Left lobe of liver (tissue), 2 donors: ENCODE measurements around the gene ABCG1. TPM values are rescaled to one million over a fixed set of nuclear protein-coding genes. Genes with fewer than 3 reads are reported as not detected.

Experiments
- ATAC-seq: fragments of 200-7000 bp; cut with Tn5 transposase; one replicate; pipeline ENCODE4 v1.9.1; 2020; ENCODE audit warnings: mild to moderate bottlenecking, moderate library complexity
- DNase-seq: peaks from one replicate; pipeline ENCODE4 v3.0.0-alpha.2; 2020; ENCODE audit warnings: low spot score
- total RNA-seq: library from RNA; stranded (reverse); gene quantifications from one replicate; pipeline ENCODE4 v1.2.1, GENCODE V29; 2021
- donor health status: DM: no; HTN: no; CAD: no; lungs with moderate emphysema.
- donor health status: DM: no; HTN: yes; CAD: no.

Gene ABCG1
- total RNA-seq, 1 donor from 2014 or later = 4.7 TPM

DNA sequence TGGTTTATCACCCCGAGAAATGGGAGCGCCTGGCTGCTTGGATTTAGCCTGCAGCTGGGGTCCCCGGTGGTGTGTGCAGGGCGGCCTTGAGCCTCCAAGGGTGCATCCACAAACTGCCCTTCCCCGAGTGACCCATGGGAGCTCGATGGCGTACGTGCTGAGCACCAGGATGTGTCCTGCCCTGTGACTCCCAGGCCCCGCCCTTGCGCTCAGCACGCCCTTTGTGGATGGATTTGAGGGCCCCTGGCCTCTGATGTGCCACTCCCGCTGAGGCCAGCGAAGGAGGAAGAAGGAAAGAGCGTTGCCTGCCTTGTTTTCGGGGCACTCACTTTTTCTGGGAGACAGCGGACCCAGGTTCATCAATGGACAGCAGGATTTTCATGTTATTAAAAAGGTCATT, 98.0 kb downstream of the ABCG1 start:
- DNase-seq (no peak), ATAC-seq (no peak)

DNA sequence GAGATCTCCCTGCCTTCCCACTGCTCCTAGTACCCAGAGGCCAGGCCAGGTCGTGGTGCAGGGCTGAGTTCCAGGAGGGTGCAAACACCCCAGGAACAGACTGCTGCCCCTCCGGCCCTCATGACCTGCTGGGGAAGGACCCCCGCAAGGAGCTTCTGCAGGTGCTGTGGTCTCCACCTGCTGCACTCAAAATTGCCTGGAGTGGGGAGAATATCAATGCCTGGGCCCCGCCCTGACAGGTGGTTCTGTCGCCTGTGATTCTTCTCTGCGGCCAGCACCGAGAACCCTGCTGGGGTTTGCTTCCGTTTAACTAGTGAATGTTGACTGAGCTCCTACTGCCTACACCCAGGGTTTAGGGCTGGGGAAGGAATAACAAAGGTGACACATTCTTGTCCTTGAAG, 98.4 kb downstream of the ABCG1 start:
- DNase-seq = no peak

DNA sequence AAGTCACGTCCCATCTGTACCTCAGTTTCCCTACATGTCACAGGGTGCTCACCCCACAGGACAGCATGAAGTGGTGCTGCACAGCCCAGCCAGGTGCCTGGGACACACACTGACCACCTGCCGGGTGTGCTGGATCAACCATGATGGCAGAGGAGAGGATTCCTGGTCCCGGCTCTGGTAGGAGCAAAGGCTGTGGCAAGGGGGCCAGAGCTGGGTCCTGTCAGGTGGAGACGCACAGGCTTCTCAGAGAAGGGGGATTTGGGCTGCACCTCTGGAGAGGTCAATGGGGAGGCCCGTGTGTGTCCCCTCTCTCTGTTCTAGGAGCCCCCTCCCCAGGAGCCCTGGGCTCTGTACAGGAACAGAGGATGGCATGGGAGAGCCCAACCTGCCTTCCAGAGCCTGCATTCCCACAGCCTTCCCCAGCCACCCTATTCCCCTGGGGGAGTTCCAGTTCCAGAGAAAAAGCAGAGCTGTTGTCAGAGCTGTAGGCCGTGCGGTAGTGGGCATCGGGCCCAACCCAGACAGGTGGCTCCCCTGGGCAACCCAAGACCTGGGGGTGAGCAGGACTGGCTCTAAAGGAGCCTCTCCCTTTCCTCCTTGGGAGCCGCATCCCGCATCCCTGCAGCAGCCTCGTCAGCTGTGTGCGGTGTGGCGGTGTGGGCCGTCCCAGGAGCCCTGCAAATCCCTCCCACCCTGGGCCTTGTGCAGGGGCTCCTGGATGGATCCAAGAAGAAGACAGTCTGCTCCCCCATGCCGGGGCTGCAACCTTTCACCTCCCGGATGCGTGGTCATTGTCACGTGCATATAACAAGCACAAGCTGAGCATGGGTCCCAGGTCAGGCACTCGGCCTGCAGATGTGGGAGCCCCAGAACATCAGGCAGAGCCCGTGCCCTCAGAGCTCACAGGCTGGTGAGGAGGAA, 99.1 kb downstream of the ABCG1 start:
- DNase-seq (no peak), ATAC-seq (no peak)

More for the DNA sequence above, 98.4 kb downstream of the ABCG1 start:
- no peak for ATAC-seq

DNA sequence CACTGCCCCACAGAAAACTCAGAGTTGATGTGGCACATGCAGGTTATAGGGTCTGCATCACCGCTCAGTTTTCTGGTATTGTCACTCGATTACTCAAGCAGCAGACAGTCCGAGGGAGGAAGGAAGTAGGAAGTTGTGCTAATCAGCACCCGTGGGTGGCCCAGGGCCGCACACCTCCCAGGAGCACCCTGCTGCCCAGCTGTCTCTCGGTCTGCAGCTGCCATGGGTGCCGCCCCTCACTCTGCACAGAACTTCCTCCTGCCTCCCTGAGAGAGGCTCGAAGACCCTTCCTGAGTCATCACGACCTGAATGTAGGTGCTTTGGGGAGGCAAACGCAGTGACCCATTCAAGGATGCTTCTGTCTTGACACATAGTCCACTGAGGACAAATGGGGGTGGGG, 100.4 kb downstream of the ABCG1 start:
- peak; percentile 21 for ATAC-seq

DNA sequence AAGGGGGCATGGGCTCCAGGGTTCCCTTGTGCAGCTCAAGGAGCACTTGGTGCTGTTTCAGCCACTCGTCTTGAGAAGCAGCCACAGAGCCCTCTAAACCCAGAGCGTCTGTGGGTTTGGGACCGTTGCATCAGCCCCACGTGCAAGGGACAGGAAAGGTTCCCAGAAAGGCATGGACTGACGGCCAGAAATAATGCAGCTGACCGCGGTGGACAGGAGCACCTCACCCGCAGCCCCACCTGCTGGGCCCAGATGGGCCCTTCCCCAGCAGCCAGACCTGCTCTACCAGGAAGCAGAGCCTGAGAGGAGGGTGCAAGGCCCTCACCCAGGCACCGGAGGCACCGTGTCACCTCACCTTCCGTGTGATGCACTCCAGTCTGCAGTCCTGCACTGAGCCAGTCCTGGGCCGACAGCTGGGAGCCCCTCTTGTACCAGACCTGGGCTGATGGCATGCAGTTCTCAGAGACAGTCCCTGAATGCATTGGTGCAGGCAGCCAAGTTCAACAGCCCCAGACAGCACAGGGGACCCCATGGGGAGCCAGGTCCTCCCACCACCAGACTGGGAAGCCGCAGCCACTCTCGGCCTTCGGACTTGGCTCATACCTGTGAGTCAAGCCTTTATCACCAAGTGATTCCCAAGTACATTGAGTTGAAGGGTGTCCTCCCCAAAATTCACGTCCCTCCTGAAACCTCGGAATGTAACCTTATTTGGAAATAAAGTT, 101.1 kb downstream of the ABCG1 start:
- ATAC-seq (no peak), DNase-seq (no peak)

More for the DNA sequence above, 100.4 kb downstream of the ABCG1 start:
- no peak for DNase-seq

DNA sequence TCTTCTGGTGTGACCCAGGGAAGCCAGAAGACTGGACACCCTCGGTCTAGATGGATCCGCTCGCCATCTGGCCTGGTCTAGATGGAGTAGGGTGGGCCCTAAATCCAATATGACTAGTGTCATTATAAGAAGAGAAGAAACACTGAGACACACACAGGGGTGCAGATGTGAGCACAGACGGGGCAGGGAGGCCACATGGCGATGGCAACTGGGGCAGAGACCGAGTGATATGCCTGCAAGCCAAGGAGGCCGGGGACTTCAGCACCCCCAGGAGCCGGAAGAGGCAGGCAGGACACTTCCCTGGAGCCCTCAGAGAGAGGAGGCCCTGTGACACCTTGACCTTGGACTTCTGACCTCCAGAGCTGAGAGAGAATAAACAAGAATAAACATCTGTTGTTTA, 101.9 kb downstream of the ABCG1 start:
- ATAC-seq (no peak), DNase-seq (no peak)

DNA sequence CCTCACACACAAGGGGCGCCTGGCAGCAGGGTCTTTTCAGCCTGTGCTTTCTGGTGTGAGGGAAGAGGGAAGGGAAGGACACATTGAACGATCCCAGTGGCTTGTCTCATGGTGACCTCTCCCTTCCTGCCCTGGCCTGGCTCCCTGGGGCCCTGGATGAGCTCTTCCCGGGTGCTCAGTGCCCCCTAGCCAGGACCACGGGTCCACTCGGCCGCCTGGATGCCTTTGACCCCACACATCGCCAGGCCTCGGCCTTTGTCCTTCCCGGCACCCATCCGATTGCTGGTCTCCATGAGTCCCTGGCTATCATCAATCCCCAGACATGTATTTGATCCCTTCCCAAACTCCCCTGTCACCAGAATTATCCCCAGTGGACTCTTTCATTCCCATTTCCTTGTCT, 102.3 kb downstream of the ABCG1 start:
- no peak for ATAC-seq
- DNase-seq = no peak

DNA sequence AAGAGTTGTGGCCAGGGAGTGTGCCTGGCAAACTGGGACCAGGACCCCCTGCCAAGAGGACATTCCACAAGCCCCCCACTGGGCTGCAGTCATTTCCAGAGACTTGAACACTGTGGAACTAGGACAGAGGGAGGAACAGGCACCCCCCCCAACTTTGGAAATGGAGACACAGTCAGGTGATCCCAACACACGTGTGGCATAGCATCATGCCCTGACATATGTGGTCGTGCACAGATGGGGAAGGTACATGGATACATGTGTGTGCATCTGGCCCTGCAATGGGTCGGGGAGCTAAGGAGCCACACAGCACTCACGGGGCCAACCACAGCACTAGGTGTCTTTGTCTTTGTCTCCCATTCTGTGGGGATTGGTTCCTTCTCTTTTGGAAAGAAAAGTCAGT, 102.9 kb downstream of the ABCG1 start:
- ATAC-seq = no peak
- no peak for DNase-seq

DNA sequence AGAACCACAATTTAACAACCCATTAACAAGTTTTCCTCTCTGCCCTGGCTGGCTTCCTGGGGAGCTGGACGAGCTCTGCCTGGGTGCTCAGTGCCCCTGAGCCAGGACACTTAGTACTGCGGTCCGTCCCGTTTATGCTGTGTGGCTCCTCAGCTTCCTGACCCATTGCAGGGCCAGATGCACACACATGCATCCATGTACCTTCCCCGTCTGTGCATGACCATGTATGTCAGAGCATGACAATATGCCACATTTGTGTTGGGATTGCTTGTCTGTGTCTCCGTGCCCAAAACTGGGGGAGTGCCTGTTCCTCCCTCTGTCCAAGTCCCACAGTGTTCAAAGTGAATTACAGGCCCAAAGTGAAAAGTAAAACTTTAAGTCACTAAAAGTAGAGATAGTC, 106.0 kb downstream of the ABCG1 start:
- ATAC-seq = no peak
- DNase-seq = peak; percentile 23

DNA sequence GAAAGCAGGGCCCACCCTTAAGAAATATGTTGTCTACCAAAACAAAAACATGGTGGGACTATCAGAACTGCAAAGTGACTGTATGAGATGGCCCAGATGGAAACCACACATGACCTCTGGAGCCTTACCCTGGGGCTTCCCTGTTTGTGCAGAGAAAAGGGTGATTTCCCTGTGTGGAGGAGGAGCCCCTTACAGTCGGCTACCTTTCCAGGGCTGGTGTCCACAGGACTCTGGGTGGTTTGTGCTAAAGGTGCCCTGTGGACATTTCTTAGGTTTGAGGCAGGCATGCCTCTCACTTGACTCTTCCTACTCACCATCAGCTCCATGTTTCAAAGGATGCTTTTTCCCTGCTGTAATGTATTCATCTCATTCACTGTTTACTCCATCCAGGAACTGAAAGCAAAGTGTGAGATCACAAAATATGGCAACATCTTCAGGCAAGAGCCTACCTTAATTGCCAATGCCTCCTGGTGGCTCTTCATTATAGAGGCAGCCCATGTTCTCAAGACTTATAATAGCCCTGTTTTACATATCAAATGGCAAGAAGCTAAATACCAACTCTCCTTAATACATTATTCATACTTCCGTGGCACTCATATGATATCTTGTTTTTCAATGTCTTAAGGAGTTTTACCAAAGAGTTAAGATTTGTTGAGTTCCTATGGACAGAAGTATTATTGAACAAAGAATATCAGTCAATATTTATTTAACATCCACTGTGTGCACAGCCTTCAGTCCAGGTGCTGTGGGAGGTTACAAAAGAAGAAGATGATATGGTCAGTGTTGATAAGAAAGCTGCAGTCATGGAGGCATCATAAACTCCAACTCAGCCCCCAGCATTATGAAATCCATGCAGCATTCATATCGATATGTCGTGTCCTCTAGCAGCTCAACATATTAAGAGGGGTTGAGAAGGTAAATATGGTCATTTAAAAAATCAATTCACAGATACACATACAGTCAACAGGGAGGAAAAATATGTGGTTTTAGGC, 111.7 kb downstream of the ABCG1 start:
- DNase-seq (peak; percentile 29), ATAC-seq (no peak)

DNA sequence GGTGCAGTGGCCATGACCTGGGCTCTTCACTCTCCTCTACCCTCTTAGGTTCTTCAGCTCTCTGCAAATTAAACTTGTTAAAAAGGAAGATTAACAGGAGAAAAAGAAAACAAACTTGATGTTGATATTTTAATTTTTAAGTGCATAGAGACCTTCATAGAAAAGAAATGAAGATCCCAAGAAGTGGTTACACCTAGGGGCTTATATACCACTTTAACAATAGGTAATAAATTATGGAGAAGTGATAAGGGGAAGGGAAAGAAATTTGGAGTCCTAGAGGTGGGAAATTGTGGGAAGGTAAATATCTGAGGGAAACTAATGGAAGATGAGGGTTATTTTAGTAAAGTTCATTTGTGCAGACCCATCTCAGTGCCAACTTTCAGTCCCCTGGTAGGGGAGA, 112.7 kb downstream of the ABCG1 start:
- no peak for DNase-seq

DNA sequence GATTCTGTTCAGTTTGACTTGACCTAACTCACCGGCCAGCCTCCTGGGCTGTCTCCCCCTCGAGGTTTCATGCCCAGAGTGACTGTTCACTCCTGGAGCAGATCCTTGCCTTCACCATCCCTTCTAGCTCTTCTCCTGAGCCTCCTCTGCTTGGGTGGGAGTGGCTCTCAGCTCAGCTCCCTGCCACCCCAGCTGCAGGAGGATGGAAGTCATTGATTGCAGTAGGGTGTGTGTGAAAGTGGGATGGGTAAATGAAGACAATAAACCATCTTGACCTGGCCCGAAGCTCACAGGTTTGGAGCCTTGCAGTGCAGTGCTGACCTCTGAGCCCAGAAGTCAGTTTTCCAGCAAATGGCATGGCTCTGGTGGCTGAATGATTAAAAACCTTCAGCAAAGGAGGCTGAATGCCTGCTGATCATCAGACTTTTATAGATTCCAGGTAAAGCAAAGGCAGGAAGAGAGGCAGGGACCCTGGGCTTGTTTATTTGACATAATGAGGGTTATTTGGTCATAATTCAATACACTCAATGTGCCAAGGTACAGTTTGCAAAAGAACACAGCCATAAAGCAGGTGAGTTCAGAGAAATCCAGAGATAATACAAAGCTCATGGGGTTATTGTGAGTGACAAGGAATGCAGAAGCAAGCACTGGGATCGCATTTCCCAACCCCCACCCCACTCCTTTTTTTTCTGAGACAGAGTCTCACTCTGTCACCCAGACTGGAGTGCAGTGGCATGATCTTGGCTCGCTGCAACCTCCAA, 113.8 kb downstream of the ABCG1 start:
- peak; percentile 4 for DNase-seq
- no peak for ATAC-seq

More for the DNA sequence above, 112.7 kb downstream of the ABCG1 start:
- no peak for ATAC-seq

DNA sequence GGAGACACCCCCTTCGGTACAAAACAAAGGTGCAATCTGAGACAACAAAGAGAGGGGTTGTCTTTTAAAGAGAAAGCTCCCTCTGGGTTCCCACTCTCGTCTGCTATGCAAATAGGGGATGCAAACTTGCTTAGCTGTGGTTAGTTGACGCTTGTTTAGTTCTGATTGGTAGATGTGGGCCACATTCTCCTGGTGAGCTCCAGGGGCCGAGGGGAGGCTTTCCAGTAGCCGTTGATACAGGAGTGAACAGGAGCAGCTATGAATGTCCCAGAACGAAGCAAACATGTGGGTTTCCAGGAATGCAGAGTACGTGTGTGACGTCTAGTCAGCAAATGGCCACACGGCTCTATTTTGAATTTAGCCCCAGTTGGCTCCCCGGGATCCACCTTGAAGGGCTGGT, 117.1 kb downstream of the ABCG1 start:
- ATAC-seq = no peak
- DNase-seq = peak; percentile 8

DNA sequence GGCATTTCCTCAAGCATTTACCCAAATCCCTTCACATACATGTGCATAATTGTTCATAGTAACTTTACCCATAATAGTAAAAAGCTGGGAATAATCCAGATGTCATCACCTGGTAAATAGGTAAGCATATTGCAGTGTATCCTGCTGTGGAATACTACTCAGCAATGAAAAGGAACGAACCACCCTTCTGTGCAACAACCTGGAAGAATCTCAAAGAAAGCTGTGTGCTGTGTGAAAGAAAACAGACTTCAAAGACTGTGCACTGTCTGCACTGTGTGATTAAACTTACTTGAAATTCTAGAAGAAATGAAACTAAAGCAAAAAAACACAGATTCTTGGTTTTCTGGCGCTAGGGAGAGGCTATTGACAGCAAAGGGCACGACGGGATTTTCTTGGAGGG, 118.3 kb downstream of the ABCG1 start:
- no peak for DNase-seq
- no peak for ATAC-seq

DNA sequence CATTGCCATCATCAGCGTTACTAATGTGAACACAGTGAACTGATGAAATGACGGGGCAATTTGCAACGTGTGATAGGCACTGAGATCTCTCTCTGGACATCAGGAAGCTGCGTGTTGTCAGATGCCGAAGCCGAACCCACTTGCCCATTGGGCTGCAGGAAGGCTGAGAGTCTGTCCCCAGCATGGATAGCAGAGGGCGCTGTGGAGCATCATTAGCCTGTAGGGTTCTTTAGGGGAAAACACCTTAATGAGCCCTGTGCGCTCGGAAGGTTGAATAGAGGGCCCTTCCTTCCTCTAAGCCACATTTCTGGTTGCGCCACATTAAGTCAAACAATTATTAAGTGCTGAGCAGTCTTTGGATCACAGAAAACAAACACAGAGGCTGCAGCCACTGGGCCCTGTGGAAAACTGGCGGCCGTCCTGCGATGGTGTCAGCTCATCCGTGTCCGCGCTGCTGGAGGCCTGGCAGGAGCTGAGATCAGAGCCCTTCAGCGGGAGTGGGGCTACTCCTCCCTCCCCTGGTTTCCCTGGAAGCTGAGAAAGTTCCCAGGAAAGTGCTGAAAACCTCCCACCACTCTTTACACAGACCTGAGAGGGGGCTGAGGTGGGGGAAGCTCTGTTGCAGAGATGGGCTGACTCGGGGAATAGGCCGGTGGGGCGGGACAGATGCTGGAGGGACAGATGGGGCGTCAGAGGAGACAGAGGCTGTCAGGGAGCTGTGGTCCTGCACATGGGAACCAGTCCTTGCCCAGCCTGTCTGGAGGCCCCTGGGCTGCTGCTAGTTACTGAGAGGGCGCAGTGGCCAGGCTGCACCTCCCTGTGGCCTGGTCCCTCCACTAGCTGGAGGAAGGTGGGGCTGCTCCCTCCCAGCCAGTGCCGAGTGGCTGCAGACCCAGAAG, 119.1 kb downstream of the ABCG1 start:
- peak; percentile 94 for ATAC-seq
- peak; percentile 64 for DNase-seq

DNA sequence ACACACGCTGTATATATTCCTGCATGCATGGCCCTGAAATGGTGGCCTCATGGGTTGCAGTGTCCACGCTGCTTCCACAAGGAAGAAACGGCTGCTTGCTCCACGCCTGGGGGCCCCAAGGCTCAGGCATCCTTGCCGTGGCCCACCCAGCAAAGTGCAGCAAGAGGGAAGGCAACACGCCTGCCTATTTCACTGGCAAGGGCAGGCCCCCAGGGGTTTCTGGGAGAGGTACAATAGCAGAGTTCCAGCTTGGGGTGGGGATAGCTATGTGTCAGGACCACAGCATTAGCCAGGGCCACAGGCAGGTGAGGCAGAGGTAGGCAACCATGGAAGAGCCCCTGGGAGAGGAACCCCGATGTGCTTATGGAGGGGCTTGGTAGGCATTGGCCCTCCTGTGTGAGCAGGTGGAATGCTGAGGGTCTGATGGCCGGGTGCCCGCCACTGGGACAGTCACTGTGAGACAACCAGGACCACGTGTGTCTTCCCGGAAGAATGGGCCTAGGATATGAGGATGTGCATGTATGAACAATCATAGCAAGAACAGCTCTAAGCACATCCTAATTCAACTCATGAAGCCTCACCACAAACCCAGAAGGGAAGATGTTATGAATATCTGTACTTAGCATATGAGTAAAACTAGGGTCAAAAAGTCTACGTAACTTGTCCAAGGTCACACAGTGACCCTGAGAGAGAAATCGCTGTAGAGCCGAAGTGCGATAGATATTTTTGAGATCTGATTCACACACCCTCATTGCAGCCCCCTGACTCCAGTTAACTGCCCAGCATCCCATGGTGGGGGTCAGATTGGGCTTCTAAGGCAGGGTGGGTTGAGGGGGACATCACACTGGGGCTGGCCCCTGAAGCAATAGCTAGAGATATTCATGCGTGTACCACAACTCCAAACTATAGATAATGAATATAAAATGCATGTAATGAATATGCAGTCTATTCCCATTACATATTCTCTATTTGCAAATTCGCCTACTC, 120.1 kb downstream of the ABCG1 start:
- no peak for ATAC-seq
- peak; percentile 37 for DNase-seq

DNA sequence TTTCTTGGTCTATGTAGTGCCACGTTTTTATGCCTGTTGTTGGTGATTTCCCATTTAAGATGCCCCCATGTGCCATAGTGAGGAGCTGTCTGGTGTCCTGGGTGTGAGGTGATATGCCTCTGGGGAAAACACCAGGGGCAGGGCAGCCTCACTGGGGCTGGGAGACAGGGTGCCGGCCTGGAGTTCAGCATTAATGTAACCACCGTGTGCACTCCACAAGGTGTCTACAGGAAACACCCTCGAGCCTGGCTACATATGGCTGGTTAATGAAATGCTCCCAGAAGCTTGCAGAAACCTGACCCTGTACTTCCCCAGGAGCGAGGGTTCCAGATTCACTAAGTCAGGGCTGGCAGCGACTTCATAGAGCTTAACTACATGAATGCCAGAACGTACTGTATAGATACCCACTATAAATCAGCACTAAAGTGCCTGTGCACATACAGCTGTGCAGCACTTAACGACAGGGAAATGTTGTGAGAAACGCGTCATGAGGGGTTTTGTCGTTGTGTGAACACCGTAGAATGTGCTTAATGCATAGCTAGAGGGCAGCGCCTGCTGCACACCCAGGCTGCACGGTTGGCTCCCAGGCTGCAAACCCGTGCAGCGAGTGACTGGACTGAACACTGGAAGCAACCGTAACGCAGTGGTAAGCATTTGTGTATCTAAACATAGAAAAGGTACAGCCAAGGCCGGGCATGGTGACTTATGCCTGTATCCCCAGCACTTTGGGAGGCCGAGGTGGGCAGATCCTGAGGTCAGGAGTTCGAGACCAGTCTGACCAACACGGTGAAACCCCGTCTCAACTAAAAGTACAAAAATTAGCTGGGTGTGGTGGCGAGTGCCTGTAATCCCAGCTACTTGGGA, 121.5 kb downstream of the ABCG1 start:
- ATAC-seq (no peak), DNase-seq (peak; percentile 19)
